Measurements from ENCODE around the gene MIOS.

DNA sequence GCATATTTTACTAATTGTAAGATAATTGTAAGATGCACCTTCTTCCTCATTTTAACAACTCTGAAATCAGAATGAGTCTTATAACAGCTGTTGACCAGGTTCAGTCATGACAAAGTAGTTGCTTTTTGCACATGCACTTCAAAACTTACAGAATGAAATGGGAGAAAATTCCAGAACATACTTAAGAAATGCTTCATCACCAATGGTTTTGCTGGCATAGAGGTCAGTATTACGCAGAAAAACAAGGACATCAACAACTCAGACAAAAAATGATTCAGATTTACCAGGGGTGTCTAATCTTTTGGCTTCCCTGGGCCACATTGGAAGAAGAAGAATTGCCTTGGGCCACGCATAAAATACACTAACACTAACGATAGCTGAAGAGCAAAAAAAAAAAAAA, 44.3 kb upstream of the MIOS start:
- TF ChIP-seq, protein P1, sequence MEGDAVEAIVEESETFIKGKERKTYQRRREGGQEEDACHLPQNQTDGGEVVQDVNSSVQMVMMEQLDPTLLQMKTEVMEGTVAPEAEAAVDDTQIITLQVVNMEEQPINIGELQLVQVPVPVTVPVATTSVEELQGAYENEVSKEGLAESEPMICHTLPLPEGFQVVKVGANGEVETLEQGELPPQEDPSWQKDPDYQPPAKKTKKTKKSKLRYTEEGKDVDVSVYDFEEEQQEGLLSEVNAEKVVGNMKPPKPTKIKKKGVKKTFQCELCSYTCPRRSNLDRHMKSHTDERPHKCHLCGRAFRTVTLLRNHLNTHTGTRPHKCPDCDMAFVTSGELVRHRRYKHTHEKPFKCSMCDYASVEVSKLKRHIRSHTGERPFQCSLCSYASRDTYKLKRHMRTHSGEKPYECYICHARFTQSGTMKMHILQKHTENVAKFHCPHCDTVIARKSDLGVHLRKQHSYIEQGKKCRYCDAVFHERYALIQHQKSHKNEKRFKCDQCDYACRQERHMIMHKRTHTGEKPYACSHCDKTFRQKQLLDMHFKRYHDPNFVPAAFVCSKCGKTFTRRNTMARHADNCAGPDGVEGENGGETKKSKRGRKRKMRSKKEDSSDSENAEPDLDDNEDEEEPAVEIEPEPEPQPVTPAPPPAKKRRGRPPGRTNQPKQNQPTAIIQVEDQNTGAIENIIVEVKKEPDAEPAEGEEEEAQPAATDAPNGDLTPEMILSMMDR (IDR thresholded peaks at IDR 0.05 in 4 of 5, conservative IDR thresholded peaks at IDR 0.05 in 1 of 5): no peak
- TF ChIP-seq POLR2A (IDR thresholded peaks at IDR 0.05): no peak

Data from gastrocnemius medialis (tissue), 4 donors.